Measurements from ENCODE around the gene ARL15. TPM values are rescaled to one million over a fixed set of nuclear protein-coding genes. Genes with fewer than 3 reads are reported as not detected.

ARL15 gene
- total and polyA plus RNA-seq, 3 experiments from 2014 or later, result 5.6 to 18.8 (median 6.5) TPM

DNA sequence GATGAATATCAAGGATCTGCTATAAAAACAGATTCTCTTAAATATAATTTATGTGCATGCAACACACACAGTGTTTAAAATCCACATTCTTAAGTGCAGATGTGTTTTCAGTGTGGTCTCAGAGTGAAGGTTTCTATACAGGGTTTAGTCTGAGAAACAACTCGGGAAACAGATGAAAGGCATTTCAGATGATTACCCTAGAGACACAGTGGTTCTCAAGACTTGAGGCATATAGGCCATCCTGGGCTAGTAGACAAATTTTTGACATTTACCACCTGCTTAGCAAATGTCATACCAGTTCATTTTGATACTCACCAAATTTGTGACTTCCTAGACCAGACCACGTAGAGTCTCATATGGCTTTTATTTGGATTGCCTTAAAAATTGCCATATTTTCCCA is 216.5 kb downstream of the ARL15 start:
- H3K36me3 Mint-ChIP-seq, result peaks cover 2 to 5% (median 2%) of the 10 kb centered on the region in 3 donors
- no peaks in the 10 kb centered on the region for H3K4me1 Mint-ChIP-seq
- no peak overlapping the region for H3K27ac Mint-ChIP-seq
- Histone ChIP-seq H3K9me3 (ENCODE audit: low read length) (no peaks in the 10 kb centered on the region), H3K27me3 (ENCODE audit: insufficient read depth, low read length, poor library complexity, severe bottlenecking) (no peaks in the 10 kb centered on the region), H3K4me1 (ENCODE audit: insufficient read depth, low read length) (no peaks in the 10 kb centered on the region), H3K36me3 (ENCODE audit: insufficient read depth, low read length) (no peaks in the 10 kb centered on the region), H3K27ac (ENCODE audit: low read depth, low read length) (no peak overlapping the region), H3K4me3 (ENCODE audit: low read length) (no peak overlapping the region)
- ChIA-PET CTCF (no interaction called here), POLR2A (no interaction called here)
- H3K27me3 Mint-ChIP-seq, result no peaks in the 10 kb centered on the region
- no peak for DNase-seq
- H3K4me3 Mint-ChIP-seq, result no peak overlapping the region
- H3K9me3 Mint-ChIP-seq, result no peaks in the 10 kb centered on the region

DNA sequence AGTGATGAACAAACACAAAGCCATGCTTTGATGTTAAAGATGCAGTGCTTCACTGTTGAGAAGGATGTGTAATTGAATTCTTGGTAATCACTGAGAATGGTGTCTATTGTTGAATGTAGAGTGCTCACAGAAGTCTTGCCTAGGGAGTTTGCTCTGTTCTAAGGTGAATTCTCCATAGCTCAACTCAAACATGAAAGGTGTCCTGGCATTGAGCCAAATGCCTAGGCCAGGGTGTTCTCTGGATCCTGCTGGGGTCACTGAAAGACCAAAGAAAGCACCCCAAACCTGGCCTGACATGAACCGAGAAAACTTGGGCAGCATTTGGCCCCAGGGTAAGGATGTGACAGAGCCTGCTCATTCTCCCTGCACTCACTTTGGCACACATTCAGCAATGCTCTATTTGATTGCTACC is 217.3 kb downstream of the ARL15 start:
- Mint-ChIP-seq H3K27me3 (no peaks in the 10 kb centered on the region), H3K9me3 (no peaks in the 10 kb centered on the region), H3K4me1 (no peaks in the 10 kb centered on the region), H3K36me3 (peaks cover 2 to 5% (median 2%) of the 10 kb centered on the region in 3 donors), H3K27ac (no peak overlapping the region), H3K4me3 (no peak overlapping the region)
- H3K27me3 ChIP-seq (ENCODE audit: insufficient read depth, low read length, poor library complexity, severe bottlenecking), result no peaks in the 10 kb centered on the region
- H3K4me1 ChIP-seq (ENCODE audit: insufficient read depth, low read length), result no peaks in the 10 kb centered on the region
- no peaks in the 10 kb centered on the region for H3K36me3 ChIP-seq (ENCODE audit: insufficient read depth, low read length)
- H3K9me3 ChIP-seq (ENCODE audit: low read length), result no peaks in the 10 kb centered on the region
- H3K4me3 ChIP-seq (ENCODE audit: low read length), result no peak overlapping the region
- POLR2A ChIA-PET, result no interaction called here
- CTCF ChIA-PET, result no interaction called here
- no peak for DNase-seq
- no peak overlapping the region for H3K27ac ChIP-seq (ENCODE audit: low read depth, low read length)

DNA sequence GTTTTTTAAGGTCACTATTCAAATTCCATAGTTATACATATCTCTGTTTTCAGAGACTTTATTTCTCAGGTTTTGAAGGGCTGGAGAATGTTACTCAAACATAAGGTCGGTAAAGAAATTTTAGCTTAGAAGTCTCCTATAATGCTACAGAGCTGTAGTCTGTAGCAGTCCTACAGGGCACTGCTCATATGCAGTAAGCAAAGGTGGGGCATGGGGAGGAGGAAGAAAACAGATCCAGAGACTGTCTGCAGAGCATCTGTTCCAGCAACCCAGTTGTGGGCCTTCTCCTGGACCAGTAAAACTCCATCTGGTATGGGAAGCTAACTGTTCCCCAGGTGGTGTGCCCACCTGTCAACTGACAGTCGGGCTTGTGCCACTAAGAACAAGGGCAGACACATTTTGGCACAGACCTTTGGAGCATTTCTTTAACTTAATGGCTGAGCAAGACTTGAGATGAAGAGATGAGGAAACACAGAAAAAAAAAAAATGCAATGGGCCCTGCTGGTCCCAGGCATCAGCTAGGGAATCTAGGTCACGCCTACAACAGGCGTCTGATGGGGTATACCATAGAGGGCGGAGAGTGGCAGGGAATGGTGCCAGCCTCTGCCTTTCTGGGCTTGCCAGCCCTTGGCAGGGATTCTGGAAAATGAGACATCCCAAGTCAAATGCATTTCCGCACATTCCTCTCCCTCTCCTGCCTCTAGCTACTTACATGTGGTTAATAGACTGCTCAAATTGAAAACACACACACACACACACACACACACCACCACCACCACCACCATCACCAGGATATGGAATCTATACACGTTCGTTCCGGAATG is 218.9 kb downstream of the ARL15 start:
- H3K4me3 ChIP-seq (ENCODE audit: low read length), result no peak overlapping the region
- no peaks in the 10 kb centered on the region for H3K27me3 ChIP-seq (ENCODE audit: insufficient read depth, low read length, poor library complexity, severe bottlenecking)
- no peaks in the 10 kb centered on the region for H3K9me3 Mint-ChIP-seq
- no peak overlapping the region for H3K27ac ChIP-seq (ENCODE audit: low read depth, low read length)
- H3K27me3 Mint-ChIP-seq, result no peaks in the 10 kb centered on the region
- no peaks in the 10 kb centered on the region for H3K36me3 ChIP-seq (ENCODE audit: insufficient read depth, low read length)
- H3K9me3 ChIP-seq (ENCODE audit: low read length), result no peaks in the 10 kb centered on the region
- ChIA-PET CTCF (no interaction called here), POLR2A (no interaction called here)
- no peak overlapping the region for H3K27ac Mint-ChIP-seq
- DNase-seq, result no peak
- no peaks in the 10 kb centered on the region for H3K4me1 ChIP-seq (ENCODE audit: insufficient read depth, low read length)
- H3K4me1 Mint-ChIP-seq, result peaks cover 0 to 4% (median 0%) of the 10 kb centered on the region in 3 donors
- peaks cover 2 to 5% (median 2%) of the 10 kb centered on the region in 3 donors for H3K36me3 Mint-ChIP-seq
- H3K4me3 Mint-ChIP-seq, result no peak overlapping the region

- H3K36me3 ChIP-seq (ENCODE audit: insufficient read depth, low read length), result no peaks in the 10 kb centered on the region
- Mint-ChIP-seq H3K4me1 (peaks cover 0 to 4% (median 0%) of the 10 kb centered on the region in 3 donors), H3K36me3 (peaks cover 2 to 5% (median 2%) of the 10 kb centered on the region in 3 donors), H3K27me3 (no peaks in the 10 kb centered on the region), H3K9me3 (no peaks in the 10 kb centered on the region), H3K4me3 (no peak overlapping the region), H3K27ac (no peak overlapping the region)
- POLR2A ChIA-PET, result no interaction called here
- no peaks in the 10 kb centered on the region for H3K9me3 ChIP-seq (ENCODE audit: low read length)
- no peaks in the 10 kb centered on the region for H3K27me3 ChIP-seq (ENCODE audit: insufficient read depth, low read length, poor library complexity, severe bottlenecking)
- DNase-seq, result no peak
- H3K27ac ChIP-seq (ENCODE audit: low read depth, low read length), result no peak overlapping the region
- no peaks in the 10 kb centered on the region for H3K4me1 ChIP-seq (ENCODE audit: insufficient read depth, low read length)
- H3K4me3 ChIP-seq (ENCODE audit: low read length), result no peak overlapping the region
- CTCF ChIA-PET, result no interaction called here
These were observed 219.8 kb downstream of the ARL15 start for GRCh38 chr5:54090495-54091120.

- peaks cover 2 to 7% (median 5%) of the 10 kb centered on the region in 3 donors for H3K36me3 Mint-ChIP-seq
- no peaks in the 10 kb centered on the region for H3K9me3 ChIP-seq (ENCODE audit: low read length)
- no peaks in the 10 kb centered on the region for H3K9me3 Mint-ChIP-seq
- no peak overlapping the region for H3K4me3 Mint-ChIP-seq
- DNase-seq, result no peak
- H3K4me1 Mint-ChIP-seq, result peaks cover 0 to 4% (median 0%) of the 10 kb centered on the region in 3 donors
- no peaks in the 10 kb centered on the region for H3K4me1 ChIP-seq (ENCODE audit: insufficient read depth, low read length)
- POLR2A ChIA-PET, result no interaction called here
- H3K36me3 ChIP-seq (ENCODE audit: insufficient read depth, low read length), result no peaks in the 10 kb centered on the region
- CTCF ChIA-PET, result no interaction called here
- no peak overlapping the region for H3K27ac ChIP-seq (ENCODE audit: low read depth, low read length)
- H3K27ac Mint-ChIP-seq, result no peak overlapping the region
- no peak overlapping the region for H3K4me3 ChIP-seq (ENCODE audit: low read length)
- no peaks in the 10 kb centered on the region for H3K27me3 ChIP-seq (ENCODE audit: insufficient read depth, low read length, poor library complexity, severe bottlenecking)
- no peaks in the 10 kb centered on the region for H3K27me3 Mint-ChIP-seq
These were observed 222.3 kb downstream of the ARL15 start for GRCh38 chr5:54088081-54088480.

DNA sequence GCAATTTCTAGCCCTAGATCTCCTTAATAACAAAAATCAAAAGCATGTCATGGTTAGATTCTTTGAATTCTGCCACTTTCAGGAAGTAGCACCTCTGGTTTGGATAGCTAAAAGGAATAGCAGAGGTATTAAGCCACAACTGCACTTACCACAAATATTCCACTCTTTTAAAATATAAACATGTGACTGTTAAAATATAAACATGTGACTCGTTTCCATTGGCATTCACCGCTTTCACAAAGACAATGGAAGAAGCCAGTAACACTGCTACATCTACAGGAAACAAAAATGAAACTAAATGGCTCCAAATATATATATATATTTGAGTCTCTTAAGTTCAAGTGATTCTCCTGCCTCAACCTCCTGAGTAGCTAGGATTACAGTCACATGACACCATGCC is 222.9 kb downstream of the ARL15 start:
- Mint-ChIP-seq H3K27me3 (no peaks in the 10 kb centered on the region), H3K4me1 (peaks cover 0 to 4% (median 0%) of the 10 kb centered on the region in 3 donors), H3K27ac (no peak overlapping the region), H3K4me3 (no peak overlapping the region), H3K36me3 (peaks cover 0 to 6% (median 3%) of the 10 kb centered on the region in 3 donors), H3K9me3 (no peaks in the 10 kb centered on the region)
- no peak for DNase-seq
- Histone ChIP-seq H3K27me3 (ENCODE audit: insufficient read depth, low read length, poor library complexity, severe bottlenecking) (no peaks in the 10 kb centered on the region), H3K9me3 (ENCODE audit: low read length) (no peaks in the 10 kb centered on the region), H3K4me1 (ENCODE audit: insufficient read depth, low read length) (no peaks in the 10 kb centered on the region), H3K4me3 (ENCODE audit: low read length) (no peak overlapping the region), H3K27ac (ENCODE audit: low read depth, low read length) (no peak overlapping the region), H3K36me3 (ENCODE audit: insufficient read depth, low read length) (no peaks in the 10 kb centered on the region)
- CTCF ChIA-PET, result no interaction called here
- POLR2A ChIA-PET, result no interaction called here

GRCh38 chr5:54086191-54086590 is 224.2 kb downstream of the ARL15 start:
- H3K27me3 Mint-ChIP-seq, result no peaks in the 10 kb centered on the region
- ChIA-PET POLR2A (no interaction called here), CTCF (no interaction called here)
- H3K9me3 ChIP-seq (ENCODE audit: low read length), result no peaks in the 10 kb centered on the region
- no peak overlapping the region for H3K27ac ChIP-seq (ENCODE audit: low read depth, low read length)
- H3K9me3 Mint-ChIP-seq, result no peaks in the 10 kb centered on the region
- H3K36me3 ChIP-seq (ENCODE audit: insufficient read depth, low read length), result no peaks in the 10 kb centered on the region
- H3K4me1 Mint-ChIP-seq, result peaks cover 0 to 4% (median 0%) of the 10 kb centered on the region in 3 donors
- H3K36me3 Mint-ChIP-seq, result peaks cover 3 to 9% (median 5%) of the 10 kb centered on the region in 3 donors
- H3K4me3 Mint-ChIP-seq, result no peak overlapping the region
- H3K4me1 ChIP-seq (ENCODE audit: insufficient read depth, low read length), result no peaks in the 10 kb centered on the region
- no peak for DNase-seq
- H3K27ac Mint-ChIP-seq, result no peak overlapping the region
- H3K27me3 ChIP-seq (ENCODE audit: insufficient read depth, low read length, poor library complexity, severe bottlenecking), result no peaks in the 10 kb centered on the region
- H3K4me3 ChIP-seq (ENCODE audit: low read length), result no peak overlapping the region

DNA sequence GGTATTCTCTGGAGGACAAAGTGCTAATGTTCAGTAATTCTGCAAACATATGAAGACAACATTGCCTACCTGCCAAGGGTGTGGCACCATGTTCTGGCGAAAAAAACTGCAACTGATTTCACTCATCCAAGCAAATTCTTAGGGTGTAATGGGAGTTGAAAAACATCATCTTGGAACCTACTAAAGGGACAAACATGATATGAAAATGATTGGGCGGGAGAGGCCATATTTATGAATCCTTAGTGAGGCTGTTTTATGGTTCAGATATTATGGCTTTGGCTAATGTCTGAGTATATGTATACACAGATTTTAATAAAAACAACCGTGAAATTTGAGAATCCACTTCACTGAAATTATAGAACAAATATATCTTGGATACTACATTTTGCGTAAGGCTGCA is 225.7 kb downstream of the ARL15 start:
- Mint-ChIP-seq H3K27me3 (no peaks in the 10 kb centered on the region), H3K36me3 (peaks cover 3 to 11% (median 8%) of the 10 kb centered on the region in 3 donors), H3K4me1 (peaks cover 0 to 4% (median 0%) of the 10 kb centered on the region in 3 donors), H3K27ac (no peak overlapping the region), H3K9me3 (no peaks in the 10 kb centered on the region), H3K4me3 (no peak overlapping the region)
- Histone ChIP-seq H3K9me3 (ENCODE audit: low read length) (no peaks in the 10 kb centered on the region), H3K4me3 (ENCODE audit: low read length) (no peak overlapping the region), H3K27me3 (ENCODE audit: insufficient read depth, low read length, poor library complexity, severe bottlenecking) (no peaks in the 10 kb centered on the region), H3K4me1 (ENCODE audit: insufficient read depth, low read length) (no peaks in the 10 kb centered on the region), H3K27ac (ENCODE audit: low read depth, low read length) (no peak overlapping the region), H3K36me3 (ENCODE audit: insufficient read depth, low read length) (no peaks in the 10 kb centered on the region)
- ChIA-PET POLR2A (no interaction called here), CTCF (no interaction called here)
- no peak for DNase-seq

Measured in CD8-positive, alpha-beta memory T cell (primary cell).